NCI-H1092 treated with DMSO at 0.1 percent for 48 hours (cell line): ENCODE data around the gene MYO1E.

ENCODE experiments used
- DNase-seq: peaks from one replicate; lab custom pipeline; 2025; lab: John Stamatoyannopoulos, UW

The MYO1E gene

GRCh38 chr15:59229015-59229414 is 143.7 kb downstream of the MYO1E start:
- no peak for DNase-seq

DNA sequence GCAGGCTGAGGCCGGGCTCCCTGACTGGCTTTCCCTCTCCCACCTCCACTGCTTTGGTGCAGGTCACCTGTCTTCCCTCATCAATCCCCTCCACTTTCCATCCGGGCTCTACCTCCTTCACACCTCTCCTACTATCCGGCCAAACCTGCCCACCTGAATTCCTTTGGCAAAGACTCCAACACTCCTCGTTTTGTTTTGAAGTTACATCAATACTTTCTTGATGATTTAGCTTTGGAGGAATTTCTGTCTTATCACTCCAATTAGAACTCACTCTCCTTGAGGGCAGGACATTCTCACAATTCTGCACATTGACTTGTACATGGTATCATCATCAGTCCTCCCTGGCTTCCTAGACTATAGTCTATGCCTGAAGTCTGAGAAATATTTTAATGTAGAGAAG is 145.7 kb downstream of the MYO1E start:
- DNase-seq: no peak

- no peak for DNase-seq
Observed at GRCh38 chr15:59224474-59224873, 148.2 kb downstream of the MYO1E start.

DNA sequence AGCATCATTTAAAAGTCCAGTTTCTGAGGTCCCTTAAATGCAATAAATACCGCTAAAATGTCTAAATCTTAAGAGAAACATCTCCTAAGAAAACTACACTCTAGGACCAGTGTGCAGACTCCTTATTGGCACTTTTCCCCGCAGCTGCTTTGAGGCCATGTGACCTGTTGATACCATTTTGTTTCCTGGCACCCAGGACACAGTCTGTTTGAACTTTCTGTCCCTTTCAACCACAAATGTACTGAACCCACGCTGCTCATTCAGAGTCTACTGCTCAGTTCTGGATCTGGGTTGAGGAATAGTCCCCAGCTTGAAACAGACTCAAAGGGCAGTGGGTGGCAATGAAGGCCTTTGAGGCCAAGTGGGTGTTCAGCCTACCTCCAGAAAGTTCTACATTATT is 148.9 kb downstream of the MYO1E start:
- DNase-seq: no peak

DNA sequence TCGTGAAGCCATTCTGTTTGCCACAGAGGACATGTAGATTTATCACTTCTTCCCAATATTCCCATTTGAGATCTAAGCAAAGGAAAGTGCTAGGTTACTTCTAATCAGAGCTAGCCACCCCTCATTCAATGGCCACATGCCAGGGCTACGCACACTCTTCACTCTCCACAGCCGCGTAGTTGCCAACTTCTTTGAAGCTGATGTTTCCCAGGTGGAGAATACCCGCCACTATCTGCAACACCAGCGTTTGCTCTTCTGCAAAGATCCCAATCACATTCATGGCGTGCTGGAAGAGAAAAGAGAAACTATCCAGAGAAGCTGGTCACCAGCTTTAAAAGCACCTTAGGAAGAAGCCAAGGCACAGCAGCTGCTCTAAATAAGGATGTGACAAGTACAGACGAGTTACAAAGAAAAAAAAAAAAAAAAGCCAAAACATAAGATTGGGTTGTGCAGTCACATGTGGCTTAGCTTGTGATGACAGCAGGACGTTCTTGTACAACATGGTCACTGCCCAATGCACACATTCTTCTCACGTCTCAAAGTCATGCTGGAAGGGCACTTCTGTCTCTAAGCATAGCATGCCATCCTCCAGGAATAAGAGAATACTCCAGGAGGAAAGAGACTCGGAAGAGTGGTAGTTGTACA is 149.6 kb downstream of the MYO1E start:
- DNase-seq: no peak

- no peak for DNase-seq
Observed at GRCh38 chr15:59221511-59222505, 150.9 kb downstream of the MYO1E start.

DNA sequence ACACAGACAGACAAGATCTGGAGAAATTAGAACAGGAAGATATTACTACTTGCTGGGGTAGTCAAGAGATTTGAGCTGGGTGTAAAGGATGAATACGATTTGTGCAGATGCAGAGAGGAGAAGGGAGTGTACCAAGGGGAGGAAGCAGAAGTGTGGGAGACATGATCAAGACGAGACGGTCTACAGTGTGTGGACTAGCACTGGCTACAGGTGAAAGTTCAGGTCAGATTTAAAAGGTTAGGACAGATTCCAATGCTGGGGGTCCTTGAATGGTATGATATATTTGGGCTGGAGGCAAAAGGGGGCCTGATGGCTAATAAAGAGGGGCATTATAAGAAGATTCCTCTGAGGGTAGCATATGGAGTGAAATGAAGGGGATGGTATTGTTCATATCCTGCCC is 154.0 kb downstream of the MYO1E start:
- DNase-seq: no peak

GRCh38 chr15:59217876-59218498 is 154.7 kb downstream of the MYO1E start:
- DNase-seq: no peak

DNA sequence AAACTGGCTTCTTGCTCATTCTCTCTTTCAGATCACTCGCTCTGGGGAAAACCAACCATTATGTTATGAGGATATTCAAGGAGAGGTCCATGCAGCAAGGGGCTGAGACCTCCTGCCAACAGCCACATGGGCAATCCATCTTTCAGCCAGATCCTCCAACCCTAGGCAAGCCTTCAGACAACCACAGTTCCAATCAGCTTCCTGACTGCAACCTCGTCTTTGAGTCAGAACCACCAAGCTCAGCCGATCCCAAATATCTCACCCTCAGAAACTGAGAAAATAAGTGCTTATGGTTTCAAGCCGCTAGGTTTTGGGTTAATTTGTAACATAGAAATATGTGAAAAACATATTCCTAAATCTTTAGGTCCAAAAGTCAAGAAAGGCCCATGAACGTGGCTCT is 155.8 kb downstream of the MYO1E start:
- DNase-seq: no peak

- no peak for DNase-seq
Observed at GRCh38 chr15:59210186-59210585, 162.5 kb downstream of the MYO1E start.

DNA sequence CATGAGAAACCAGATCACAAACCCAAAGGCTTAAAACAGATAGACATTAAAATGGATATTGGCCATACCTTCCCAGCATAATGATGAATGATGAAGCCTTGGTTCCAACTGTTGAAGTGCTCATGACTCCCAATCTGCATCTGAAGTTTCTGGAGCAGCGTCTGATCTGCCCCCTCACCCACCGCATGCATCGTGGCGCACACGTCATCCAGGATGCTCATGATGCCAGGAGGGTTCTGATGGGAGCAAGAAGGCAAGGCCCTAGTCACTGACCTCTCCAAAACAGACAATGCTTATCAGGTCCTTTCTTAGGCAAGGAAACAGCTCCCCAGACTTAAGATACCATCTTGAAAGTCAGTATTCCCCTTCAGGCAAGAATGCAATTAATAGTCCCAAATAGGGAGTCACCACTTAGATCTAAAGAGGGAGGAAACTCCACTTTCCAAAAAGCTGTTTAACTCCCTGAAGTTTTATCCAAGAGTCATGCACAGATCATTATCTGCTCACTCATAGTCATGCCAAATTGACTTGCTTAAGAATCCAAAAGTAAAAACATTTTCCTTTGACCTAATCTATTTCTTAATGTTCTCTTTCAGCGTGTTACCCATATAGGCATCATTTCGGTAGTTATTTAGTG is 163.9 kb downstream of the MYO1E start:
- DNase-seq: no peak

DNA sequence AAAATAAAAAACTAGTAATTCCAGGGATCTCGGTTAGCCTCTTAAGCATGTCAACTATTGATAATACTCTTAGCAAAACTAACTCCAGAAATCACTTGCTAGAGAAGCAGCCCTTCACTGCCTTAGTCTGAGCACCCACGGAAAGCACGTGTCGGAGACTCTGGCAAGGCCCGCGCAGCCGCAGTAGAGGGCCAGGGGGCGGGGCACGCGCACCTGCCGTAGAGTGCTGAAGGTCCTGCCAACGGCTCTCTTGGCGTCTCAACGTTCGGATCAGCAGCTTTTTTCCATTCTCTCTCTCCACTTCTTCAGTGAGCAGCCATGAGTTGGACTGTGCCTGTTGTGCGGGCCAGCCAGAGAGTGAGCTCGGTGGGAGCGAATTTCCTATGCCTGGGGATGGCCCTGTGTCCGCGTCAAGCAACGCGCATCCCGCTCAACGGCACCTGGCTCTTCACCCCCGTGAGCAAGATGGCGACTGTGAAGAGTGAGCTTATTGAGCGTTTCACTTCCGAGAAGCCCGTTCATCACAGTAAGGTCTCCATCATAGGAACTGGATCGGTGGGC is 166.0 kb downstream of the MYO1E start, which contains the start of gene LDHAL6B:
LDHAL6B (plus strand) TSS at position 221 of the 561 bp plus-strand sequence; CDS start at position 319, 98 bp downstream.
- no peak for DNase-seq

GRCh38 chr15:59205839-59206622 is 166.6 kb downstream of the MYO1E start:
- DNase-seq: no peak

DNA sequence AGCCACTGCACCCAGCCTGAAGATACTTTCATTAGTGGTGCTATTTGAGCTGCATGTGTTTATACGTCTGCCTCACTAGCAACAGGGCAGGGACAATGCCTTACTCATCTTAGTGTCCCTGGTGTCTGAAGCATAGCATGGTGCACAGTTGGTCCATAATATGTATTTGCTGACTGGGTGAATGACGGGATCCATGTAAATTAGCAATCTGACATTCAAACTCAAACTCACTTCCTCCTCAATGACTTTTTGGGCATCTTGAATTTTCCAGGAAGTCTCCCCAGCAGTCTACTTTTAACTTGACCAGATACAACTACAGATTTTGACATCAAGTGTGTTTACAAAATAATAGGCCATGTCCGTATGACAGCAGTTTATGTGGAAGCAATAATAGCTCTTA is 169.0 kb downstream of the MYO1E start:
- no peak for DNase-seq

- no peak for DNase-seq
Observed at GRCh38 chr15:59203008-59203407, 169.7 kb downstream of the MYO1E start.

- DNase-seq: no peak
Observed at GRCh38 chr15:59200560-59200959, 172.1 kb downstream of the MYO1E start.

- no peak for DNase-seq
Observed at GRCh38 chr15:59199626-59200465, 172.8 kb downstream of the MYO1E start.

DNA sequence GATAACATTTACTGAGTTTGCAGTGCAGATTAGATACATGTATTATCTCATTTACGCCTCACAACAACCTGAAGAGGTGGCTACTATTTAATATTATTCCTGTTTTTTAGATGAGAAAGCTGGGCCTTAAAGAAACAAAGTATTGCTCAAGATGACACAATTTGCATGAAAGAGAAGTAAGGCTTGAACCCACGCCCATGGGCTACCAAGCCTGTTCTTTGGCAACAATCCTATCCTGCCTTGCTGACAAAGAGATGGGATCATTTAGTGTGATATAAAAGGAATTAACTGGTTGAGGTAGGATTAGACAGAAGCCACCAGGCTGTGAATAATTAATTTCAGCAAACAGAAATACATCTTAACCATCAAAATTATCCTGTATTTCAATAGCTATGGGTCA is 175.2 kb downstream of the MYO1E start:
- DNase-seq: no peak

DNA sequence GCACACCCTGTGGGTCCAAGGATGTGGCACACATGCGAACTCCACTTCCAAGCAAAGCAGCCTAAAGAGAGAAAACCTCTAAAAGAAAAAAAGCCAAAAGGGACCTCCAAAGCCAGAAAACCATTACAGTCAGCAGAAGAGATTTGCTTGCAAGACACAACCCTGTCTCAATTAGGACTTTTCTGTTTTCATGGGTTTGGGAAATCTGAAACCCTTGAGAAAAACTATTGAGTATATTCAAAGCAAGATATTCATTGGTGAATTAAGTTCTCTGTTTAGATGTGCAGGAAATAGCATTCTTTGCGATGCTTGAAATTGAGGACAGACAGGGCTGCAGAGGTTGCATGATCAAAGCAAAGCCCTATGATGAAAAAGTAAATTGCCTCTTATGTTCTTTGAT is 176.3 kb downstream of the MYO1E start:
- DNase-seq: no peak

GRCh38 chr15:59194639-59195325 is 177.9 kb downstream of the MYO1E start:
- no peak for DNase-seq
